IMR-90 (cell line): Measurements from ENCODE around the gene ZSCAN30. TPM values are rescaled to one million over a fixed set of nuclear protein-coding genes. Genes with fewer than 3 reads are reported as not detected.

Experiments used
- ATAC-seq: fragments of 200-7000 bp; cut with Tn5 transposase; 2 replicates; pipeline ENCODE4 v1.9.1; 2020; ENCODE audit warnings: low read depth, mild to moderate bottlenecking, moderate library complexity
- BruUV-seq: library from RNA; stranded (reverse); fragments of 400-500 nt; replicated peaks from 2 replicates; lab custom pipeline; 2021; lab: Mats Ljungman, UMichigan
- CTCF ChIA-PET: fragments of 300-600 bp; formaldehyde crosslinking; extraction: SDS; loops from one replicate; lab custom pipeline; 2021; ENCODE audit warnings: antibody characterized with exemption; lab: Yijun Ruan, JAX
- POLR2A ChIA-PET: fragments of 300-600 bp; sonication (Branson Sonifier 250); formaldehyde crosslinking; loops from one replicate; lab custom pipeline; 2022; ENCODE audit warnings: antibody characterized with exemption; ENCODE audit not compliant: unreplicated experiment; lab: Charles Lee
- DNase-seq: peaks from one replicate; pipeline ENCODE4 v3.0.0; 2013
- H2AFZ ChIP-seq: replicated peaks from 2 replicates; pipeline ENCODE3; 2013; ENCODE audit warnings: low read length, mild to moderate bottlenecking; ENCODE audit not compliant: poor library complexity
- H2AK5ac ChIP-seq: 2 replicates; pipeline ENCODE4 v1.6.1; 2013; ENCODE audit warnings: low read depth, low read length, inconsistent platforms
- H2AK9ac ChIP-seq: replicated peaks from 2 replicates; pipeline ENCODE3; 2013; ENCODE audit warnings: mild to moderate bottlenecking, low read depth, low read length, moderate library complexity; ENCODE audit not compliant: poor library complexity
- H2BK120ac ChIP-seq: 2 replicates; pipeline ENCODE4 v1.6.1; 2013; ENCODE audit warnings: low read depth, low read length, inconsistent platforms
- H2BK15ac ChIP-seq: 3 replicates; pipeline ENCODE4 v1.6.1; 2013; ENCODE audit warnings: low read depth, low read length, inconsistent platforms
- H2BK20ac ChIP-seq: 2 replicates; pipeline ENCODE4 v1.6.1; 2013; ENCODE audit warnings: low read depth, mild to moderate bottlenecking, inconsistent platforms, low read length, moderate library complexity
- H2BK5ac ChIP-seq: 2 replicates; pipeline ENCODE4 v1.6.1; 2013; ENCODE audit warnings: mild to moderate bottlenecking, low read depth, low read length, inconsistent platforms; ENCODE audit not compliant: poor library complexity, severe bottlenecking
- H3K14ac ChIP-seq: replicated peaks from 2 replicates; pipeline ENCODE4 v1.6.1; 2013; ENCODE audit warnings: low read depth, low read length, inconsistent platforms
- H3K18ac ChIP-seq: 2 replicates; pipeline ENCODE4 v1.6.1; 2013; ENCODE audit warnings: low read depth, low read length, control low read depth
- H3K23ac ChIP-seq: 2 replicates; pipeline ENCODE4 v1.6.1; 2013; ENCODE audit warnings: low read depth, low read length, inconsistent platforms
- H3K27ac ChIP-seq: 2 replicates; pipeline ENCODE4 v1.5.1; 2013; ENCODE audit warnings: mild to moderate bottlenecking, control low read depth, low read length; ENCODE audit not compliant: insufficient read depth
- H3K27me3 ChIP-seq: 2 replicates; pipeline ENCODE4 v1.6.1; 2013; ENCODE audit warnings: low read length; ENCODE audit not compliant: control insufficient read depth, insufficient read depth
- H3K36me3 ChIP-seq: 2 replicates; pipeline ENCODE4 v1.6.1; 2013; ENCODE audit warnings: low read length, mixed read lengths; ENCODE audit not compliant: control insufficient read depth, insufficient read depth
- H3K4ac ChIP-seq: 2 replicates; pipeline ENCODE4 v1.6.1; 2013; ENCODE audit warnings: low read depth, low read length, inconsistent platforms
- H3K4me1 ChIP-seq: 2 replicates; pipeline ENCODE4 v1.6.1; 2013; ENCODE audit warnings: low read length, mixed read lengths; ENCODE audit not compliant: control insufficient read depth, insufficient read depth
- H3K4me2 ChIP-seq: 2 replicates; pipeline ENCODE4 v1.6.1; 2013; ENCODE audit warnings: low read depth, mild to moderate bottlenecking, control low read depth, low read length, moderate library complexity
- H3K4me3 ChIP-seq: 2 replicates; pipeline ENCODE4 v1.5.1; 2013; ENCODE audit warnings: low read depth, mild to moderate bottlenecking, control low read depth, low read length, moderate library complexity; ENCODE audit not compliant: insufficient read depth
- H3K56ac ChIP-seq: 2 replicates; pipeline ENCODE4 v1.6.1; 2013; ENCODE audit warnings: low read length, inconsistent platforms; ENCODE audit not compliant: insufficient read depth; ENCODE audit errors: extremely low read depth
- H3K79me1 ChIP-seq, 2 experiments: 2 replicates each; pipeline ENCODE4 v1.6.1; 2013; ENCODE audit warnings: low read length in 2 of 2, inconsistent platforms in 1 of 2, low read depth in 1 of 2
- H3K9ac ChIP-seq: 2 replicates; pipeline ENCODE4 v1.6.1; 2013; ENCODE audit warnings: low read depth, low read length, control low read depth
- H3K9me1 ChIP-seq: 2 replicates; pipeline ENCODE4 v1.6.1; 2013; ENCODE audit warnings: low read length, inconsistent platforms; ENCODE audit not compliant: insufficient read depth
- H3K9me3 ChIP-seq: 2 replicates; pipeline ENCODE4 v1.6.1; 2013; ENCODE audit warnings: low read length; ENCODE audit not compliant: control insufficient read depth, insufficient read depth
- H4K20me1 ChIP-seq: 2 replicates; pipeline ENCODE4 v1.6.1; 2013; ENCODE audit warnings: low read length, inconsistent platforms; ENCODE audit not compliant: insufficient read depth
- H4K5ac ChIP-seq: 2 replicates; pipeline ENCODE4 v1.6.1; 2013; ENCODE audit warnings: mild to moderate bottlenecking, low read depth, low read length, control low read depth
- H4K8ac ChIP-seq, 2 experiments: 2 replicates each; pipeline ENCODE4 v1.6.1; 2013; ENCODE audit warnings: low read depth in 2 of 2, low read length in 2 of 2, control low read depth in 1 of 2, inconsistent platforms in 1 of 2
- H4K91ac ChIP-seq: 2 replicates; pipeline ENCODE4 v1.6.1; 2013; ENCODE audit warnings: low read depth, low read length, inconsistent platforms; ENCODE audit not compliant: insufficient read depth
- BHLHE40 ChIP-seq: fragments of 150-350 bp; IDR thresholded peaks from 2 replicates; pipeline ENCODE4 v1.6.1; 2016; ENCODE audit warnings: mild to moderate bottlenecking, low read depth, low read length
- CEBPB ChIP-seq: IDR thresholded peaks from 2 replicates; pipeline ENCODE4 v1.6.1; 2012; ENCODE audit warnings: low read depth, low read length, improper control_type of control experiment
- CHD1 ChIP-seq: IDR thresholded peaks from 2 replicates; pipeline ENCODE4 v1.6.1; 2012; ENCODE audit warnings: low read depth, low read length, improper control_type of control experiment
- CTCF ChIP-seq: conservative IDR thresholded peaks from 2 replicates; pipeline ENCODE4 v1.5.1; 2012; ENCODE audit warnings: mild to moderate bottlenecking, low read depth, low read length, improper control_type of control experiment
- ELK1 ChIP-seq: fragments of 150-350 bp; IDR thresholded peaks from 2 replicates; pipeline ENCODE4 v1.6.1; 2016; ENCODE audit warnings: low read depth, mild to moderate bottlenecking, low read length, moderate library complexity, borderline replicate concordance
- FOS ChIP-seq: fragments of 150-350 bp; IDR thresholded peaks from 2 replicates; pipeline ENCODE4 v1.6.1; 2016; ENCODE audit warnings: low read depth, low read length
- MAFK ChIP-seq: IDR thresholded peaks from 2 replicates; pipeline ENCODE4 v1.6.1; 2012; ENCODE audit warnings: low read depth, low read length, improper control_type of control experiment
- MAZ ChIP-seq: IDR thresholded peaks from 2 replicates; pipeline ENCODE4 v1.6.1; 2012; ENCODE audit warnings: low read depth, mild to moderate bottlenecking, low read length, improper control_type of control experiment, moderate library complexity, borderline replicate concordance
- MXI1 ChIP-seq: IDR thresholded peaks from 2 replicates; pipeline ENCODE4 v1.6.1; 2012; ENCODE audit warnings: low read depth, mild to moderate bottlenecking, low read length, moderate library complexity, borderline replicate concordance
- NFE2L2 ChIP-seq: fragments of 150-350 bp; IDR thresholded peaks from 2 replicates; pipeline ENCODE4 v1.6.1; 2016; ENCODE audit warnings: low read depth, mild to moderate bottlenecking, low read length
- POLR2A ChIP-seq: IDR thresholded peaks from 2 replicates; pipeline ENCODE4 v1.6.1; 2012; ENCODE audit warnings: mild to moderate bottlenecking, low read depth, low read length
- RAD21 ChIP-seq: IDR thresholded peaks from 2 replicates; pipeline ENCODE4 v1.6.1; 2012; ENCODE audit warnings: low read length, improper control_type of control experiment
- RCOR1 ChIP-seq: IDR thresholded peaks from 2 replicates; pipeline ENCODE4 v1.6.1; 2012; ENCODE audit warnings: mild to moderate bottlenecking, low read length, improper control_type of control experiment; ENCODE audit not compliant: insufficient replicate concordance
- RFX5 ChIP-seq: IDR thresholded peaks from 2 replicates; pipeline ENCODE4 v1.8.0; 2012; ENCODE audit warnings: low read depth, mild to moderate bottlenecking, low read length, moderate library complexity
- SMC3 ChIP-seq: fragments of 150-350 bp; IDR thresholded peaks from 2 replicates; pipeline ENCODE4 v1.6.1; 2016; ENCODE audit warnings: low read depth, mild to moderate bottlenecking, antibody characterized with exemption, low read length, moderate library complexity
- USF2 ChIP-seq: fragments of 150-350 bp; IDR thresholded peaks from 2 replicates; pipeline ENCODE4 v1.6.1; 2017; ENCODE audit warnings: mild to moderate bottlenecking, antibody characterized with exemption, low read length, low read depth
- WGBS, 2 experiments: methylation state at CpG; one replicate each; pipeline versions ENCODE4 v1.1.5 to v1.1.7; 2013; ENCODE audit warnings: missing lambda C conversion rate in 2 of 2; ENCODE audit not compliant: insufficient read length in 1 of 2; ENCODE audit errors: extremely low coverage in 2 of 2; 5-methylcytosine and 5-hydroxymethylcytosine counted together
- dilution Hi-C: fragments of 300-500 bp; cut with HindIII; formaldehyde crosslinking; loops from one replicate; pipeline ENCODE4 v1.14.3; 2018; ENCODE audit warnings: low sequenced_read_pairs; ENCODE audit not compliant: unreplicated experiment
- in situ Hi-C: fragments of 300-500 bp; cut with MboI; formaldehyde crosslinking; loops from 3 replicates; pipeline ENCODE4 v1.14.3; 2019; ENCODE audit warnings: low sequenced_read_pairs, inconsistent platforms, mixed read lengths
- intact Hi-C: fragments of 100-400 bp; cut with micrococcal nuclease; formaldehyde crosslinking; loops from 2 replicates; pipeline ENCODE4 v1.10.0; 2022
- polyA plus RNA-seq, 3 experiments: library from polyadenylated mRNA; depleted of rRNA; stranded (reverse); fragments of >200 nt; gene quantifications; 2 replicates each; pipeline ENCODE4 v1.2.3, GENCODE V29; 2012; ENCODE audit warnings: low replicate concordance in 1 of 3
- total RNA-seq: library from RNA; depleted of rRNA; stranded (reverse); fragments of >200 nt; gene quantifications from 2 replicates; pipeline ENCODE4 v1.2.3, GENCODE V29; 2012

Gene ZSCAN30
- total and polyA plus RNA-seq, 2 of the 4 experiments (the other 2 are of a cell fraction), result 9.9 to 17.7 TPM

GRCh38 chr18:35248429-35248828 is 41.6 kb downstream of the ZSCAN30 start:
- H3K4ac ChIP-seq, result no peak overlapping the region
- peaks cover 0 to 5% of the 10 kb centered on the region in 2 experiments; a peak in 1 of 4 replicates for H3K79me1 ChIP-seq
- H3K56ac ChIP-seq, result no peak overlapping the region
- no peaks in the 10 kb centered on the region for H3K9me1 ChIP-seq
- no peak overlapping the region for H2BK20ac ChIP-seq
- H2BK15ac ChIP-seq, result no peak overlapping the region
- no TSS peak for BruUV-seq
- in situ Hi-C loops, result loop anchor here (25.0 kb wide), 1 partner anchor 714 kb away; the partner anchor contains the start of gene RMP24
- TF ChIP-seq CTCF, result no peak
- TF ChIP-seq RCOR1, result no peak
- TF ChIP-seq CEBPB, result no peak
- no peak for TF ChIP-seq SMC3
- TF ChIP-seq RFX5, result no peak
- no peak for TF ChIP-seq POLR2A
- TF ChIP-seq RAD21, result no peak
- no peak for TF ChIP-seq USF2
- TF ChIP-seq CHD1, result no peak
- no peak for TF ChIP-seq MAFK
- TF ChIP-seq MAZ, result no peak
- TF ChIP-seq BHLHE40, result no peak
- TF ChIP-seq ELK1, result no peak
- no peak for TF ChIP-seq FOS
- no peak for TF ChIP-seq MXI1
- no peak for TF ChIP-seq NFE2L2
- intact Hi-C loops, result no loop called here
- H4K20me1 ChIP-seq, result no peaks in the 10 kb centered on the region
- peaks cover 52% of the 10 kb centered on the region for H3K9me3 ChIP-seq
- H2BK5ac ChIP-seq, result no peak overlapping the region
- no peak overlapping the region for H2BK120ac ChIP-seq
- H3K27me3 ChIP-seq, result no peaks in the 10 kb centered on the region
- H3K14ac ChIP-seq, result no peak overlapping the region
- no peak overlapping the region for H4K91ac ChIP-seq
- H3K4me1 ChIP-seq, result no peaks in the 10 kb centered on the region
- H3K4me3 ChIP-seq, result no peak overlapping the region
- DNase-seq (no peak), ATAC-seq (no peak)
- H3K36me3 ChIP-seq, result peaks cover 55% of the 10 kb centered on the region
- ChIA-PET POLR2A (no interaction called here), CTCF (no interaction called here)
- no peak overlapping the region for H3K23ac ChIP-seq
- H4K8ac ChIP-seq, result no peak overlapping the region
- H2AK9ac ChIP-seq, result no peak overlapping the region
- dilution Hi-C loops, result no loop called here
- H3K18ac ChIP-seq, result no peak overlapping the region
- H3K4me2 ChIP-seq, result no peak overlapping the region
- H2AFZ ChIP-seq, result no peak overlapping the region
- no peak overlapping the region for H3K27ac ChIP-seq
- H2AK5ac ChIP-seq, result no peak overlapping the region
- no CpG with 5 or more reads among the region's 6 CpGs for WGBS, 2 experiments
- H4K5ac ChIP-seq, result no peak overlapping the region
- no peak overlapping the region for H3K9ac ChIP-seq
